CD14-positive monocyte (primary cell): Measurements from ENCODE around the gene CD28. TPM values are rescaled to one million over a fixed set of nuclear protein-coding genes. Genes with fewer than 3 reads are reported as not detected.

Experiments
- DNase-seq, 3 donors: peaks; one replicate each; pipeline ENCODE4 v3.0.0-alpha.2; 2011 to 2022
- H2AFZ ChIP-seq: 2 replicates; pipeline ENCODE4 v1.6.0; 2012; ENCODE audit warnings: mild to moderate bottlenecking, low read depth, low read length, inconsistent platforms; ENCODE audit not compliant: insufficient read depth, poor library complexity, severe bottlenecking
- H3K27ac ChIP-seq, 2 donors: 1 replicate in 1 of 2; 2 replicates in 1 of 2; pipeline ENCODE4 v1.5.1; 2012 to 2013; ENCODE audit warnings: low read length in 2 of 2, control low read depth in 1 of 2, inconsistent platforms in 1 of 2, low read depth in 1 of 2, mild to moderate bottlenecking in 1 of 2
- H3K27me3 ChIP-seq, 2 donors: one replicate each; pipeline versions ENCODE4 v1.6.0 to v1.6.1; 2011 to 2013; ENCODE audit warnings: low read length in 2 of 2; ENCODE audit not compliant: control insufficient read depth in 2 of 2, insufficient read depth in 2 of 2
- H3K36me3 ChIP-seq, 2 donors: replicated peaks in 1 of 2; 1 replicate in 1 of 2; 2 replicates in 1 of 2; pipeline versions ENCODE4 v1.5.1 to v1.6.1; 2012 to 2013; ENCODE audit warnings: low read length in 2 of 2, control low read depth in 1 of 2, inconsistent platforms in 1 of 2, mild to moderate bottlenecking in 1 of 2; ENCODE audit not compliant: insufficient read depth in 2 of 2, control insufficient read depth in 1 of 2
- H3K4me1 ChIP-seq, 2 donors: 1 replicate in 1 of 2; 2 replicates in 1 of 2; pipeline versions ENCODE4 v1.5.1 to v1.6.1; 2012 to 2013; ENCODE audit warnings: low read length in 2 of 2, control low read depth in 1 of 2, inconsistent platforms in 1 of 2, mild to moderate bottlenecking in 1 of 2, moderate library complexity in 1 of 2; ENCODE audit not compliant: insufficient read depth in 2 of 2, control insufficient read depth in 1 of 2
- H3K4me2 ChIP-seq: replicated peaks from 2 replicates; pipeline ENCODE3; 2012; ENCODE audit warnings: low read length, moderate library complexity, mild to moderate bottlenecking; ENCODE audit not compliant: poor library complexity, severe bottlenecking; ENCODE audit errors: extremely low read depth
- H3K4me3 ChIP-seq, 3 experiments: fragments of 200-600 bp in 1 of 3; sonication (generic) in 1 of 3; replicated peaks in 1 of 3; 1 replicate in 2 of 3; 2 replicates in 1 of 3; pipeline ENCODE4 v1.5.1; 2011 to 2013; ENCODE audit warnings: low read length in 3 of 3, mild to moderate bottlenecking in 3 of 3, control low read depth in 2 of 3, low read depth in 2 of 3, inconsistent platforms in 1 of 3, moderate library complexity in 1 of 3
- H3K79me2 ChIP-seq: 2 replicates; pipeline ENCODE4 v1.6.0; 2012; ENCODE audit warnings: mild to moderate bottlenecking, control low read depth, inconsistent platforms, low read length, moderate library complexity; ENCODE audit not compliant: insufficient read depth
- H3K9ac ChIP-seq: 2 replicates; pipeline ENCODE4 v1.6.0; 2017; ENCODE audit warnings: low read length, mild to moderate bottlenecking; ENCODE audit not compliant: insufficient read depth, poor library complexity, severe bottlenecking
- H3K9me3 ChIP-seq, 2 donors: replicated peaks in 1 of 2; 1 replicate in 1 of 2; 2 replicates in 1 of 2; pipeline versions ENCODE4 v1.5.1 to v1.6.1; 2012 to 2013; ENCODE audit warnings: low read length in 2 of 2, control low read depth in 1 of 2; ENCODE audit not compliant: control insufficient read depth in 1 of 2, insufficient read depth in 1 of 2
- H4K20me1 ChIP-seq: 2 replicates; pipeline ENCODE4 v1.6.0; 2012; ENCODE audit warnings: mild to moderate bottlenecking, low read length, control low read depth, moderate library complexity; ENCODE audit not compliant: insufficient read depth
- H3K27ac Mint-ChIP-seq, 7 donors: one replicate each; pipeline ENCODE4 v1.8.0; 2020; ENCODE audit warnings: mild to moderate bottlenecking in 7 of 7, mixed read lengths in 7 of 7, moderate library complexity in 6 of 7, inconsistent platforms in 2 of 7
- H3K27me3 Mint-ChIP-seq, 3 donors: one replicate each; pipeline ENCODE4 v1.8.0; 2021 to 2022; ENCODE audit warnings: low read depth in 3 of 3, mild to moderate bottlenecking in 3 of 3, mixed read lengths in 3 of 3, moderate library complexity in 3 of 3, inconsistent platforms in 1 of 3
- H3K36me3 Mint-ChIP-seq, 2 donors: one replicate each; pipeline ENCODE4 v1.8.0; 2020; ENCODE audit warnings: mixed read lengths in 2 of 2, inconsistent platforms in 1 of 2, mild to moderate bottlenecking in 1 of 2
- H3K4me1 Mint-ChIP-seq: one replicate; pipeline ENCODE4 v1.8.0; 2020; ENCODE audit warnings: mild to moderate bottlenecking, mixed read lengths
- H3K4me3 Mint-ChIP-seq, 2 donors: one replicate each; pipeline ENCODE4 v1.8.0; 2020; ENCODE audit warnings: mild to moderate bottlenecking in 2 of 2, mixed read lengths in 2 of 2, moderate library complexity in 1 of 2
- H3K9me3 Mint-ChIP-seq, 7 donors: one replicate each; pipeline ENCODE4 v1.8.0; 2020 to 2022; ENCODE audit warnings: mixed read lengths in 7 of 7, mild to moderate bottlenecking in 6 of 7, moderate library complexity in 6 of 7, inconsistent platforms in 2 of 7
- WGBS: methylation state at CpG from one replicate; pipeline ENCODE4 v1.1.5; 2013; ENCODE audit warnings: missing lambda C conversion rate; ENCODE audit not compliant: insufficient coverage; 5-methylcytosine and 5-hydroxymethylcytosine counted together
- intact Hi-C, 2 donors: fragments of 100-400 bp; cut with micrococcal nuclease; formaldehyde crosslinking; loops; one replicate each; pipeline versions ENCODE4 v1.15.0 to v1.15.1; 2023
- polyA plus RNA-seq, 3 donors: library from polyadenylated mRNA; depleted of rRNA in 1 of 3; unstranded in 2 of 3; stranded (reverse) in 1 of 3; fragments of 300-500 nt in 2 of 3; fragments of >200 nt in 1 of 3; fragmentation: Illumina TruSeq in 2 of 3; gene quantifications; 1 replicate in 2 of 3; 2 replicates in 1 of 3; pipeline ENCODE4 v1.2.3, GENCODE V29; 2012 to 2021
- TF ChIP-seq, protein P1 (sequence below): fragments of 200-600 bp; IDR thresholded peaks from one replicate; pipeline ENCODE4 v1.8.0; 2022; ENCODE audit warnings: antibody characterized with exemption, mild to moderate bottlenecking

CD28 gene
- polyA plus RNA-seq, 3 donors: 0.09 to 0.21 TPM; not detected in 1

DNA sequence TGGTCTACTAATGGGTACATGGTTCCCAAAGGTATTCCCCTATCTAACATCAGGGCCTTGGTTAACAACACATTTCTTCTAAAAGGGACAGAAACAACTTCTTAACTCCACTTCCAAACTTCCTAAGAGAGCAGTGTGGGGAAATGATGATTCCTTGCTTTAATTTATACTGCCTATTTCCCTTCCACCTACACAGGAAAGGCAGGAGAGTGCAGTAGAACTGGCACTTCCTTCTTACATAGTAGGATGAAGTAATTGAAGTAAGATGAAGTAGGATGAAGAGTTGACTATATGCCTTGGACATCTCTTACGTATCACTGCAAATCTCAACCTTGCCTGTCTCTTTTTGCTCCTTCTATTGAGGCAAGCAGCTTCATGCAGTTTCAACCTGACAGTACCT is 54.7 kb downstream of the CD28 start:
- H4K20me1 ChIP-seq: no peaks in the 10 kb centered on the region
- no peaks in the 10 kb centered on the region for H3K79me2 ChIP-seq
- peaks cover 7% of the 10 kb centered on the region for H3K4me1 Mint-ChIP-seq
- H3K27me3 ChIP-seq: no peaks in the 10 kb centered on the region
- no peak for DNase-seq
- no peak overlapping the region for H3K4me3 Mint-ChIP-seq
- no peak overlapping the region for H3K27ac ChIP-seq
- WGBS: no CpG with 5 or more reads among the region's 1 CpG
- peaks cover 0 to 5% (median 0%) of the 10 kb centered on the region in 3 donors for H3K27me3 Mint-ChIP-seq
- no peak overlapping the region for H3K4me2 ChIP-seq
- H3K4me3 ChIP-seq: no peak overlapping the region
- intact Hi-C loops: no loop called here
- H3K9me3 Mint-ChIP-seq: peaks cover 11 to 23% (median 14%) of the 10 kb centered on the region in 7 donors
- H3K9ac ChIP-seq: no peak overlapping the region
- no peak overlapping the region for H2AFZ ChIP-seq
- no peaks in the 10 kb centered on the region for H3K36me3 Mint-ChIP-seq
- no peaks in the 10 kb centered on the region for H3K36me3 ChIP-seq
- no peaks in the 10 kb centered on the region for H3K4me1 ChIP-seq
- TF ChIP-seq, protein P1, sequence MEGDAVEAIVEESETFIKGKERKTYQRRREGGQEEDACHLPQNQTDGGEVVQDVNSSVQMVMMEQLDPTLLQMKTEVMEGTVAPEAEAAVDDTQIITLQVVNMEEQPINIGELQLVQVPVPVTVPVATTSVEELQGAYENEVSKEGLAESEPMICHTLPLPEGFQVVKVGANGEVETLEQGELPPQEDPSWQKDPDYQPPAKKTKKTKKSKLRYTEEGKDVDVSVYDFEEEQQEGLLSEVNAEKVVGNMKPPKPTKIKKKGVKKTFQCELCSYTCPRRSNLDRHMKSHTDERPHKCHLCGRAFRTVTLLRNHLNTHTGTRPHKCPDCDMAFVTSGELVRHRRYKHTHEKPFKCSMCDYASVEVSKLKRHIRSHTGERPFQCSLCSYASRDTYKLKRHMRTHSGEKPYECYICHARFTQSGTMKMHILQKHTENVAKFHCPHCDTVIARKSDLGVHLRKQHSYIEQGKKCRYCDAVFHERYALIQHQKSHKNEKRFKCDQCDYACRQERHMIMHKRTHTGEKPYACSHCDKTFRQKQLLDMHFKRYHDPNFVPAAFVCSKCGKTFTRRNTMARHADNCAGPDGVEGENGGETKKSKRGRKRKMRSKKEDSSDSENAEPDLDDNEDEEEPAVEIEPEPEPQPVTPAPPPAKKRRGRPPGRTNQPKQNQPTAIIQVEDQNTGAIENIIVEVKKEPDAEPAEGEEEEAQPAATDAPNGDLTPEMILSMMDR: no peak
- H3K27ac Mint-ChIP-seq: no peak overlapping the region
- H3K9me3 ChIP-seq: peaks cover 4 to 7% of the 10 kb centered on the region in 2 donors

DNA sequence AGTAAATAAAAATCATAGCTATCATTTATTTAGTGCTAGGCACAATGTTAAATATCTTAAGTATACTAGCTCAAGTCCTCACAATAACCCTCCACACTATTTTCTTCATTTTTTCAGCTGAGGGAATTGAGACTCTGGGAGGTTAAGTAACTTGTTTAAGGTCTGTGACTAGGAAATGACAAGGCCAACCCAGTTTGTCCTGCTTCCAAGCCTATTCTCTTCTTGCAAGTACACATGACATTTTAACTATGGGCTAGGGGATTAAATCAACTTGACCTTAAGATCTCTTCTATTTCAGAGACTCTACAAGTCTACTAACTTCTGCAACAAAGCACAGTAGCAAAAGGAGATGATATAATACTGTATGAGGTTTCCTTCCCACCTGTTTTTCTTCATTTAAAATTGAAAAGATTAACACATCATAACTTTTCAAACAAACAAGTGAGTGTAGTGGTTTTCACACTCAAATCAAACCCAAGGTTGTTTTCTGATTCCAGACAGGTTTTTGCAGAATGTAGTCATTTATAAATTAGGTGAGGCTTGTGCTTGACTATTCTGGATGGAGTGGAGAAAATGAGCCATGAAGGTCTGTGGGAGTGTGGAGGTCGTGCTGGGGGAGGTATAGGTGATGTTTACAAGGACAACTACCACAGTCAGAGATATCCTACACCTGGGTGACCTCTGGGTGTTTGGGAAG is 57.0 kb downstream of the CD28 start:
- H3K4me2 ChIP-seq: no peak overlapping the region
- no CpG with 5 or more reads among the region's 1 CpG for WGBS
- H3K4me1 Mint-ChIP-seq: peaks cover 7% of the 10 kb centered on the region

More for the DNA sequence above, 57.0 kb downstream of the CD28 start:
- intact Hi-C loops: no loop called here
- Mint-ChIP-seq H3K27ac (no peak overlapping the region), H3K4me3 (no peak overlapping the region), H3K27me3 (peaks cover 0 to 4% (median 0%) of the 10 kb centered on the region in 3 donors), H3K36me3 (no peaks in the 10 kb centered on the region), H3K9me3 (peaks cover 1 to 6% (median 5%) of the 10 kb centered on the region in 7 donors)
- H3K36me3 ChIP-seq: no peaks in the 10 kb centered on the region
- no peaks in the 10 kb centered on the region for H3K27me3 ChIP-seq
- TF ChIP-seq, protein P1: no peak
- H3K9ac ChIP-seq: no peak overlapping the region
- no peaks in the 10 kb centered on the region for H3K9me3 ChIP-seq
- no peak for DNase-seq
- H3K27ac ChIP-seq: no peak overlapping the region
- no peaks in the 10 kb centered on the region for H3K4me1 ChIP-seq
- H3K79me2 ChIP-seq: no peaks in the 10 kb centered on the region
- no peaks in the 10 kb centered on the region for H4K20me1 ChIP-seq
- H2AFZ ChIP-seq: no peak overlapping the region
- H3K4me3 ChIP-seq: no peak overlapping the region
